Tibial nerve (tissue), 4 donors: ENCODE data around the gene CLHC1. TPM values are rescaled to one million over a fixed set of nuclear protein-coding genes. Genes with fewer than 3 reads are reported as not detected.
"Not testable (repeated sequence)": the region's sequence is repeated elsewhere in the genome, so short reads cannot be mapped to it uniquely, and the experiment has no call there.

ENCODE experiments used
- DNase-seq, 2 donors: peaks; one replicate each; pipeline ENCODE4 v3.0.0-alpha.2; 2019; ENCODE audit warnings: low spot score in 2 of 2
- H3K27ac ChIP-seq, 4 donors: fragments of 200-600 bp; sonication (generic) in 3 of 4; one replicate each; pipeline ENCODE4 v1.5.1; 2017 to 2019; ENCODE audit warnings: mild to moderate bottlenecking in 1 of 4
- H3K27me3 ChIP-seq, 2 donors: fragments of 200-600 bp; sonication (generic) in 1 of 2; one replicate each; pipeline versions ENCODE4 v1.5.1 to v1.6.0; 2017 to 2019
- H3K36me3 ChIP-seq, 3 donors: fragments of 200-600 bp; sonication (generic); one replicate each; pipeline ENCODE4 v1.5.1; 2018 to 2019
- H3K4me1 ChIP-seq, 4 donors: fragments of 200-600 bp; sonication (generic) in 3 of 4; one replicate each; pipeline ENCODE4 v1.5.1; 2017 to 2019
- H3K4me3 ChIP-seq, 4 donors: fragments of 200-600 bp; sonication (generic) in 3 of 4; one replicate each; pipeline ENCODE4 v1.5.1; 2017 to 2019; ENCODE audit warnings: mild to moderate bottlenecking in 1 of 4, moderate library complexity in 1 of 4
- H3K9me3 ChIP-seq, 4 donors: fragments of 200-600 bp; sonication (generic) in 3 of 4; one replicate each; pipeline ENCODE4 v1.5.1; 2017 to 2019
- EP300 ChIP-seq, 2 donors: sonication (generic); formaldehyde crosslinking; IDR thresholded peaks; one replicate each; pipeline ENCODE4 v1.6.1; 2017; ENCODE audit warnings: antibody characterized with exemption in 2 of 2, mild to moderate bottlenecking in 1 of 2
- POLR2A ChIP-seq, 2 donors: fragments of 450-650 bp; IDR thresholded peaks; one replicate each; pipeline ENCODE4 v1.6.1; 2017; ENCODE audit warnings: antibody characterized with exemption in 2 of 2, mild to moderate bottlenecking in 2 of 2, moderate library complexity in 2 of 2
- WGBS, 2 donors: methylation state at CpG; one replicate each; pipeline ENCODE4 v1.1.5; 2018; 5-methylcytosine and 5-hydroxymethylcytosine counted together
- total RNA-seq, 4 donors: library from RNA; depleted of rRNA; stranded (reverse); fragments of >200 nt; gene quantifications; one replicate each; pipeline ENCODE4 v1.1.0, GENCODE V29; 2016
- TF ChIP-seq, protein P1 (sequence below), 5 experiments: fragments of 200-600 bp in 3 of 5; fragments of 450-650 bp in 2 of 5; sonication (generic) in 3 of 5; IDR thresholded peaks; one replicate each; pipeline ENCODE4 v1.5.1; 2016 to 2019; ENCODE audit warnings: antibody characterized with exemption in 5 of 5, mild to moderate bottlenecking in 3 of 5, moderate library complexity in 2 of 5

CLHC1 gene
- total RNA-seq, 4 donors from 2014 or later: 1.7 to 15.6 (median 9.9) TPM

DNA sequence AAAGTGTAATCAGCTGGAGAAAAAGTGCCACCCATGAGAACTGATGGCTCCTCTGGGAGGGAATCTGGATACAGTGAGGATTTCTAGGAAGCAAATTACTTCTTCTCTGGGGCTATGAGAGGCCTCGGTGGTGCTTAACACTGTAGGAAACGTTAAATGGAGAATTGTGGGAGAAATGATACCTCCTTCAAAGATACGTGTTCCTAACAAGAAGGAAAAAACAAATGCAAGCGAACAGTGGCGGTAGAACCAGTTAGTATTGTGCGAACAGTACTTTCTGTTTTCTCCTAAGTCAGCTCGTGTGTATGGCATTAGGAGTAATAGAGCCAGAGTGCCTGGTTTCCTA is 37.5 kb upstream of the CLHC1 start:
- no peak for DNase-seq
- H3K4me3 ChIP-seq: peak overlapping the region; percentile 59 to 69 (median 62)
- H3K36me3 ChIP-seq: peaks cover 0 to 27% (median 0%) of the 10 kb centered on the region in 3 donors
- H3K9me3 ChIP-seq: no peaks in the 10 kb centered on the region
- peak overlapping the region; percentile 77 to 89 (median 82) for H3K27ac ChIP-seq
- no peak for TF ChIP-seq POLR2A (IDR thresholded peaks at IDR 0.05)
- TF ChIP-seq, protein P1, sequence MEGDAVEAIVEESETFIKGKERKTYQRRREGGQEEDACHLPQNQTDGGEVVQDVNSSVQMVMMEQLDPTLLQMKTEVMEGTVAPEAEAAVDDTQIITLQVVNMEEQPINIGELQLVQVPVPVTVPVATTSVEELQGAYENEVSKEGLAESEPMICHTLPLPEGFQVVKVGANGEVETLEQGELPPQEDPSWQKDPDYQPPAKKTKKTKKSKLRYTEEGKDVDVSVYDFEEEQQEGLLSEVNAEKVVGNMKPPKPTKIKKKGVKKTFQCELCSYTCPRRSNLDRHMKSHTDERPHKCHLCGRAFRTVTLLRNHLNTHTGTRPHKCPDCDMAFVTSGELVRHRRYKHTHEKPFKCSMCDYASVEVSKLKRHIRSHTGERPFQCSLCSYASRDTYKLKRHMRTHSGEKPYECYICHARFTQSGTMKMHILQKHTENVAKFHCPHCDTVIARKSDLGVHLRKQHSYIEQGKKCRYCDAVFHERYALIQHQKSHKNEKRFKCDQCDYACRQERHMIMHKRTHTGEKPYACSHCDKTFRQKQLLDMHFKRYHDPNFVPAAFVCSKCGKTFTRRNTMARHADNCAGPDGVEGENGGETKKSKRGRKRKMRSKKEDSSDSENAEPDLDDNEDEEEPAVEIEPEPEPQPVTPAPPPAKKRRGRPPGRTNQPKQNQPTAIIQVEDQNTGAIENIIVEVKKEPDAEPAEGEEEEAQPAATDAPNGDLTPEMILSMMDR (IDR thresholded peaks at IDR 0.05): no peak
- TF ChIP-seq EP300 (IDR thresholded peaks at IDR 0.05): no peak
- H3K27me3 ChIP-seq: no peaks in the 10 kb centered on the region
- WGBS, 2 donors: 43% methylated on average over 7 of the region's 7 CpGs
- peaks cover 0 to 15% (median 12%) of the 10 kb centered on the region in 4 donors for H3K4me1 ChIP-seq

DNA sequence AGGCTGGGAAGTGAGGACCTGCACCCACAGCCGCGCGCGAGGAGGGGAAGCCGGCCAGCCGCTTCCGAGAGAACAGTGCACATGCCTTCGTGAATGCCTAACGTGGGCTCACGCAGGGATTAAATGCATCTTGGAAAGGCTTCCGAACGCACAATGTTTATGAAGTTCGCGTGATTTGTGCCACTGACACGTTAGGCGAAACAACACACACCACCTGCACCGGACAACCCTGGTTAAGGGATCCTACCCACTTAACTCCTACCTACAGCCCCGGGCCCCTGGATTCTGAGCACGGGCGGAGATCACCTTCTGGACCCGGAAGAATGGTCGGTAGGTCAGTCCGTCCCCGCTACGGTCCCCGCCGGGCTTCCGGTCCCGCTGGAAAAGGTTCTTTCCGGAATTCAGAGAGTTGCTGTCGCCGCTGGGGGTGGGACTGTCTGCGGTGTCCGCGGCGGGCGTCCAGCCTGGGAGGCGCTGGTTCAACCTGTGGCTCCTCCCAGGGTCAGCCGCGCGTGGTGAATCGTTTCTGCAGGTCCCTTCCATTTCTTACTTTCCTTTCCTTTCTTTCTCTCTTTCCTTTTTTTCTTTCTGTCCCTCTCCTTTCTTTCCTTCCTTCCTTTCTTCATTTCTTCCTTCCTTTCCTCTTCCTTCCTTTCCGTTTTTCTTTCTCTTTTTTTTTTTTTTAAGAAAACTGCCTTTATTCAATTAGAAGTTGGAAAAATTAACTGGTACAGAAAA is 37.0 kb upstream of the CLHC1 start, which contains the start of gene MTIF2:
Gene MTIF2 (minus strand): TSS at position 325 of the 738 bp plus-strand sequence. CDS start 5,373 bp downstream, outside the sequence.
- peak in 1 of 2 donors; percentile 89 for TF ChIP-seq EP300 (IDR thresholded peaks at IDR 0.05)
- TF ChIP-seq, protein P1 (IDR thresholded peaks at IDR 0.05): peak in 2 of 5 experiments; percentile 24 to 35
- peak; percentile 37 to 41 for TF ChIP-seq POLR2A (IDR thresholded peaks at IDR 0.05)
- Histone ChIP-seq H3K9me3 (no peaks in the 10 kb centered on the region), H3K4me3 (peak within 1 kb of the TSS; percentile 59 to 69 (median 62)), H3K27ac (peak within 1 kb of the TSS; percentile 77 to 89 (median 82)), H3K36me3 (peaks cover 0 to 32% (median 0%) of the 10 kb centered on the region in 3 donors), H3K4me1 (peaks cover 0 to 15% (median 12%) of the 10 kb centered on the region in 4 donors), H3K27me3 (no peaks in the 10 kb centered on the region)
- WGBS, 2 donors: 0 to 1% methylated on average over 37 to 43 of the region's 43 CpGs
- peak; percentile 89 to 91 for DNase-seq

DNA sequence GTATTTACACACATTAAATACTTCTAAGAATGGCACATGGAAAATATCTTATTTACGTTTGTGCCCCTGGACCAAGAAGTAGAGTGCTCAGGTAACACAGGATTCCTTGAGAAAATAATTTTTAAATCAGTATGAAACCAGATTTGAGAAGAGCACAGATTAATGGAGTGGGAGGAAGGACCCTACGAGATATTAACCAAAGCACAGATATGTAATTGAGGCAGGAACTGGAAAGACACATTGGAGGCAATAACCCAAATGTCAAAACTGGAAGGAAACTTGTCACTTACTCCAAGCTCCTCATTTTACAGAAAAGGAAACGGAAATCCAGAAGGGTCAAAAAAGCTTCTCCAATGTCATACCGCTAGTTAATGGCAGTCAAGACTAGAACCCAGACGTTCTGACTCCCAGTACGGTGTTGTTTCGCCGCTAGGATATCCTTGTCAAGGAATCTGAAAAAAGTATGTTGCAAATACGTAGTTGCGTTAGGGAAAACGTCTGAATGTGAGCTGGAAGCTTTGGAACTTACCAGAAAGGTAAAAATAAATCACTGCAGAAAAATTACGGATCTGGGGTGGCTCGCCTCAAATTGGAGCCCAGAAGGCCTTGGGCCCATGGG is 36.3 kb upstream of the CLHC1 start:
- WGBS, 2 donors: 17 to 22% methylated on average over 13 of the region's 13 CpGs
- H3K36me3 ChIP-seq: peaks cover 2 to 39% (median 4%) of the 10 kb centered on the region in 3 donors
- TF ChIP-seq, protein P1 (IDR thresholded peaks at IDR 0.05): no peak
- TF ChIP-seq POLR2A (IDR thresholded peaks at IDR 0.05) (no peak), EP300 (IDR thresholded peaks at IDR 0.05) (no peak)
- peak overlapping the region; percentile 77 to 89 (median 82) for H3K27ac ChIP-seq
- peaks cover 0 to 15% (median 12%) of the 10 kb centered on the region in 4 donors for H3K4me1 ChIP-seq
- DNase-seq: no peak
- H3K9me3 ChIP-seq: no peaks in the 10 kb centered on the region
- H3K27me3 ChIP-seq: no peaks in the 10 kb centered on the region
- peak overlapping the region; percentile 59 to 69 (median 62) for H3K4me3 ChIP-seq

DNA sequence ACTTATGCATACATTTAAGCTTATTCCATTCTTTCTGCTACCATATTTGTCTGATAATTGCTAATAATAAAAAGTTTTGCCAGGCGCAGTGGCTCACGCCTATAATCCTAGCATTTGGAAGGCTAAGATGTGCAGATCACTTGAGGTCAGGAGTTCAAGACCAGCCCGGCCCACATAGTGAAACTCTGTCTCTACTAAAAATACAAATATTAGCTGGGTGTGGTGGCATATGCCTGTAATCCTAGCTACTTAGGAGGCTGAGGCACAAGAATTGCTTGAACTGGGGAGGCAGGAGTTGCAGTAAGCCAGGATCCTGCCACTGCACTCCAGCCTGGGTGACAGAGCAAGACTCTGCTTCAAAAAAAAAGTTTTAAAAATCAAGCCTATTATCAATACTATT is 27.5 kb upstream of the CLHC1 start:
- peaks cover 7 to 90% (median 9%) of the 10 kb centered on the region in 3 donors for H3K36me3 ChIP-seq
- not testable (repeated sequence) for H3K4me3 ChIP-seq, H3K27me3 ChIP-seq, H3K27ac ChIP-seq, H3K4me1 ChIP-seq, H3K9me3 ChIP-seq, DNase-seq
- WGBS, 2 donors: 82 to 83% methylated on average over 3 of the region's 3 CpGs

DNA sequence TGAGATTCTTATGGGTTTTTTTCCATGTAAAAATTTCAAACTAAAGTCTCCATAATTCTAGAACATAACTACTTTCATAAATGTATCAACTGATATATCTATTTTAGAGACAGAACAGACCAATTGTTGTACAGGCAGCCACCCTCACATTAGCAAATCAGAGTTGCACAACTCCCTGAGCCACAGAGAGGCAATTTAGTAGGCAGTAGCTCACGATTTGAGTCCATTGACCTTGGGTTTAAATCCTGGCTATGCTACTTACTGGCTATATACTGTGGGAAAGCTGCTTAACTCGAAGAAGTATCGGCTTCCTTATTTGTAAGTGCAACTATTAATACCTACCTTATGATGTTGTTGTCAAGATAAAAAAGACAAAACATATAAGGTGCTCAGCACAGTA is 20.7 kb upstream of the CLHC1 start:
- H3K27me3 ChIP-seq: no peaks in the 10 kb centered on the region
- no peaks in the 10 kb centered on the region for H3K4me1 ChIP-seq
- peaks cover 0 to 86% (median 0%) of the 10 kb centered on the region in 3 donors for H3K36me3 ChIP-seq
- no peaks in the 10 kb centered on the region for H3K9me3 ChIP-seq
- DNase-seq: no peak
- no peak overlapping the region for H3K27ac ChIP-seq
- WGBS, 2 donors: 82% methylated on average over 3 of the region's 3 CpGs
- H3K4me3 ChIP-seq: no peak overlapping the region
- TF ChIP-seq, protein P1 (IDR thresholded peaks at IDR 0.05): no peak
- TF ChIP-seq POLR2A (IDR thresholded peaks at IDR 0.05): no peak
- no peak for TF ChIP-seq EP300 (IDR thresholded peaks at IDR 0.05)
